ENCODE data around the gene DUOX2. TPM values are rescaled to one million over a fixed set of nuclear protein-coding genes. Genes with fewer than 3 reads are reported as not detected.
A peak's percentile ranks its signal among the peaks of the same experiment; 100 is the strongest.

The DUOX2 gene
- total and polyA plus RNA-seq, 2 of the 8 experiments (the other 6 are each of a cell fraction or from before 2014, with no cell fraction given) = 0.08 TPM; not detected in 1

DNA sequence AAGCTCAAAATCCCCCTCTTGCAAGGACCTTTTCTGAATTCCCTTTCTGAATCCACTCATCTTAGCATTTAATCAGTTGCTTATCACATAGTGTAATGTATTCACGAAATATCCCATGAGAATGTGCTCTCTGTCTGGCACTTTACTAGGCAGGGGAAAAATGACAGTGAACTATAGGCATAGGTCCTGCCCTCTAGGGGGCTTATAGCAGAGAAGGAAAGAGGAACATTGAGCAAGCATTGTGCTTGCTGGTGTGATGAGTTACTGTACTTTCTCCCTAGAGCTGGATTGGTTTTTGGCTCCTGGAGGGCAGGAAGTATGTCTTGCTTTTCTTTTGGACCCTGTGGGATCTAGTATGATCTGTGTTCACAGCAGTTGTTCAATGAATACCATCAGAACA, 26.5 kb downstream of the DUOX2 start:
- H4K5ac ChIP-seq (ENCODE audit: insufficient read length, low read depth, low read length) = no peak overlapping the region
- no peak overlapping the region for H2BK12ac ChIP-seq (ENCODE audit: low read depth, low read length)
- no peak overlapping the region for H3K14ac ChIP-seq (ENCODE audit: insufficient read length)
- ChIA-PET POLR2A (ENCODE audit: partially characterized antibody) (interaction anchor here (0.5 to 1.5 kb wide), 2 partner anchors 64 to 366 kb away, joined by 3 to 4 read pairs; partner anchors contain the start of gene SORD), CTCF (ENCODE audit: partially characterized antibody) (interaction anchor here (0.7 to 2.1 kb wide), 5 partner anchors 10 to 30 kb away, joined by 3 to 5 read pairs (median 4); no protein-coding TSS in a partner anchor)
- H3K27ac ChIP-seq (ENCODE audit: low read depth, low read length) = no peak overlapping the region
- H4K91ac ChIP-seq (replicated peaks; ENCODE audit: insufficient read length, low read length) = no peak overlapping the region
- no peak overlapping the region for H2BK120ac ChIP-seq (replicated peaks; ENCODE audit: low read depth, low read length)
- no peak overlapping the region for H2BK15ac ChIP-seq (ENCODE audit: low read length)
- FAIRE-seq = no peak
- no peak overlapping the region for H2BK20ac ChIP-seq (ENCODE audit: low read length)
- H3K4me1 ChIP-seq (replicated peaks in 1 of 4; ENCODE audit: control insufficient read depth in 3 of 4, insufficient read depth in 4 of 4, low read length in 3 of 4) = no peaks in the 10 kb centered on the region
- no peak overlapping the region for H3K18ac ChIP-seq (ENCODE audit: extremely low read depth, low read length)
- H3K4me2 ChIP-seq (ENCODE audit: insufficient read depth in 1 of 2, low read depth in 2 of 2, low read length in 2 of 2) = no peak overlapping the region
- H3K27me3 ChIP-seq (replicated peaks in 1 of 4; ENCODE audit: control insufficient read depth in 3 of 4, extremely low read depth in 1 of 4, insufficient read depth in 3 of 4, low read length in 3 of 4) = no peaks in the 10 kb centered on the region
- no peak overlapping the region for H4K8ac ChIP-seq (ENCODE audit: extremely low read depth, insufficient read depth, low read length)
- no peak overlapping the region for H3K23ac ChIP-seq (ENCODE audit: insufficient read length)
- no peak overlapping the region for H2AFZ ChIP-seq (ENCODE audit: low read length)
- 94% methylated on average over 1 of the region's 1 CpG; no CpG with 5 or more reads in 1 of the 2 experiments for WGBS, 2 experiments (ENCODE audit: extremely low coverage in 1 of 2, insufficient coverage in 1 of 2, insufficient read length in 1 of 2, insufficient replicate concordance in 2 of 2, low coverage in 1 of 2, low lambda C conversion rate in 2 of 2, missing lambda C conversion rate in 1 of 2)
- no peak for TF ChIP-seq SRF (IDR thresholded peaks at IDR 0.05; ENCODE audit: low read depth, low read length)
- TF ChIP-seq, protein P1, sequence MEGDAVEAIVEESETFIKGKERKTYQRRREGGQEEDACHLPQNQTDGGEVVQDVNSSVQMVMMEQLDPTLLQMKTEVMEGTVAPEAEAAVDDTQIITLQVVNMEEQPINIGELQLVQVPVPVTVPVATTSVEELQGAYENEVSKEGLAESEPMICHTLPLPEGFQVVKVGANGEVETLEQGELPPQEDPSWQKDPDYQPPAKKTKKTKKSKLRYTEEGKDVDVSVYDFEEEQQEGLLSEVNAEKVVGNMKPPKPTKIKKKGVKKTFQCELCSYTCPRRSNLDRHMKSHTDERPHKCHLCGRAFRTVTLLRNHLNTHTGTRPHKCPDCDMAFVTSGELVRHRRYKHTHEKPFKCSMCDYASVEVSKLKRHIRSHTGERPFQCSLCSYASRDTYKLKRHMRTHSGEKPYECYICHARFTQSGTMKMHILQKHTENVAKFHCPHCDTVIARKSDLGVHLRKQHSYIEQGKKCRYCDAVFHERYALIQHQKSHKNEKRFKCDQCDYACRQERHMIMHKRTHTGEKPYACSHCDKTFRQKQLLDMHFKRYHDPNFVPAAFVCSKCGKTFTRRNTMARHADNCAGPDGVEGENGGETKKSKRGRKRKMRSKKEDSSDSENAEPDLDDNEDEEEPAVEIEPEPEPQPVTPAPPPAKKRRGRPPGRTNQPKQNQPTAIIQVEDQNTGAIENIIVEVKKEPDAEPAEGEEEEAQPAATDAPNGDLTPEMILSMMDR (IDR thresholded peaks at IDR 0.05; ENCODE audit: control extremely low read depth in 1 of 3, insufficient read depth in 1 of 3, low read depth in 1 of 3, low read length in 3 of 3) = peak in 2 of 3 experiments; percentile 9 to 37; a peak in 1 of 4 replicates
- no peaks in the 10 kb centered on the region for H3K9me3 ChIP-seq (ENCODE audit: insufficient read depth in 2 of 2, low read depth in 1 of 2, low read length in 1 of 2)
- H3K23me2 ChIP-seq (ENCODE audit: low read depth, low read length) = no peaks in the 10 kb centered on the region
- no peak overlapping the region for H3K9ac ChIP-seq (replicated peaks in 1 of 4; ENCODE audit: extremely low read depth in 1 of 4, low read depth in 3 of 4, low read length in 3 of 4)
- H3K79me2 ChIP-seq (ENCODE audit: control insufficient read depth in 1 of 2, insufficient read depth in 2 of 2, low read length in 2 of 2) = no peaks in the 10 kb centered on the region
- H3K36me3 ChIP-seq (ENCODE audit: control insufficient read depth in 2 of 4, insufficient read depth in 4 of 4, low read length in 3 of 4) = no peaks in the 10 kb centered on the region
- no peak overlapping the region for H2AK5ac ChIP-seq (ENCODE audit: low read depth, low read length)
- no peak for DNase-seq (ENCODE audit: low read depth in 1 of 2, low spot score in 2 of 2)
- H3K56ac ChIP-seq (replicated peaks; ENCODE audit: insufficient read length, low read depth, low read length) = no peak overlapping the region
- no peaks in the 10 kb centered on the region for H3K79me1 ChIP-seq (ENCODE audit: low read depth, low read length)
- no peak overlapping the region for H3K4ac ChIP-seq (replicated peaks; ENCODE audit: insufficient read length, low read depth, low read length)
- H3K4me3 ChIP-seq (ENCODE audit: extremely low read depth in 1 of 4, insufficient read depth in 2 of 4, low read depth in 3 of 4, low read length in 4 of 4) = no peak overlapping the region
- no peak overlapping the region for H2BK5ac ChIP-seq (ENCODE audit: low read depth, low read length)
- H4K20me1 ChIP-seq (replicated peaks in 1 of 2; ENCODE audit: control insufficient read depth in 1 of 2, insufficient read depth in 2 of 2, low read length in 2 of 2) = no peaks in the 10 kb centered on the region
